Natural killer cell (primary cell): ENCODE results near the gene CGN. TPM values are rescaled to one million over a fixed set of nuclear protein-coding genes. Genes with fewer than 3 reads are reported as not detected.

Source experiments
- ATAC-seq, 3 donors: fragments of 150-1000 bp in 2 of 3; fragments of 200-7000 bp in 1 of 3; cut with Tn5 transposase; 1 replicate in 1 of 3; 2 replicates in 2 of 3; pipeline ENCODE4 v1.10.0; 2021; ENCODE audit warnings: mild to moderate bottlenecking in 2 of 3, moderate library complexity in 2 of 3
- DNase-seq, 2 donors: peaks; one replicate each; pipeline versions ENCODE4 v3.0.0 to v3.0.0-alpha.2; 2013 to 2021; ENCODE audit warnings: mixed read lengths in 1 of 2
- H3K27ac ChIP-seq: one replicate; pipeline ENCODE4 v1.5.1; 2013; ENCODE audit warnings: mild to moderate bottlenecking, low read length
- H3K27me3 ChIP-seq: one replicate; pipeline ENCODE4 v1.6.1; 2013; ENCODE audit warnings: low read length; ENCODE audit not compliant: control insufficient read depth, insufficient read depth
- H3K36me3 ChIP-seq: one replicate; pipeline ENCODE4 v1.6.1; 2013; ENCODE audit warnings: low read length; ENCODE audit not compliant: control insufficient read depth, insufficient read depth
- H3K4me1 ChIP-seq: one replicate; pipeline ENCODE4 v1.6.1; 2013; ENCODE audit warnings: low read length; ENCODE audit not compliant: control insufficient read depth, insufficient read depth
- H3K4me3 ChIP-seq: one replicate; pipeline ENCODE4 v1.5.1; 2013; ENCODE audit warnings: low read length
- H3K9me3 ChIP-seq: one replicate; pipeline ENCODE4 v1.6.1; 2013; ENCODE audit warnings: low read length; ENCODE audit not compliant: control insufficient read depth, insufficient read depth
- H3K27ac Mint-ChIP-seq, 2 donors: one replicate each; pipeline ENCODE4 v1.8.0; 2022; ENCODE audit warnings: mild to moderate bottlenecking in 2 of 2, mixed read lengths in 2 of 2, moderate library complexity in 1 of 2
- H3K27me3 Mint-ChIP-seq, 2 donors: one replicate each; pipeline ENCODE4 v1.8.0; 2022; ENCODE audit warnings: low read depth in 2 of 2, mixed read lengths in 2 of 2
- H3K36me3 Mint-ChIP-seq: one replicate; pipeline ENCODE4 v1.8.0; 2022; ENCODE audit warnings: mixed read lengths
- H3K4me1 Mint-ChIP-seq, 2 donors: one replicate each; pipeline ENCODE4 v1.8.0; 2022; ENCODE audit warnings: mixed read lengths in 2 of 2
- H3K4me3 Mint-ChIP-seq: one replicate; pipeline ENCODE4 v1.8.0; 2022; ENCODE audit warnings: mild to moderate bottlenecking, moderate library complexity, mixed read lengths
- H3K9me3 Mint-ChIP-seq, 2 donors: one replicate each; pipeline ENCODE4 v1.8.0; 2022; ENCODE audit warnings: mixed read lengths in 2 of 2
- whole genome bisulfite sequencing: methylation state at CpG from one replicate; pipeline ENCODE4 v1.1.7; 2013; ENCODE audit warnings: missing lambda C conversion rate; ENCODE audit not compliant: insufficient coverage; 5-methylcytosine and 5-hydroxymethylcytosine counted together
- intact Hi-C: fragments of 100-400 bp; cut with micrococcal nuclease; formaldehyde crosslinking; loops from one replicate; pipeline ENCODE4 v1.14.2; 2022
- total RNA-seq, 4 donors: library from RNA; stranded (reverse); fragments of 120-200 nt in 1 of 4; gene quantifications; one replicate each; pipeline versions ENCODE4 v1.2.3 to v1.2.4, GENCODE V29; 2013 to 2022
- TF ChIP-seq, protein P1 (sequence below): fragments of 200-600 bp; IDR thresholded peaks from one replicate; pipeline ENCODE4 v1.8.0; 2022; ENCODE audit warnings: antibody characterized with exemption

The CGN gene
- total RNA-seq, 3 donors from 2014 or later (not counting 1 experiment from before 2014, with no cell fraction given) = 0.07 to 0.80 TPM; not detected in 1

GRCh38 chr1:151472856-151473731 is 38.1 kb upstream of the CGN start:
- Histone ChIP-seq H3K27ac (no peak overlapping the region), H3K27me3 (no peaks in the 10 kb centered on the region), H3K9me3 (no peaks in the 10 kb centered on the region), H3K4me3 (peak overlapping the region; percentile 37), H3K4me1 (peaks cover 4% of the 10 kb centered on the region), H3K36me3 (no peaks in the 10 kb centered on the region)
- H3K9me3 Mint-ChIP-seq = no peaks in the 10 kb centered on the region
- peaks cover 5 to 12% of the 10 kb centered on the region in 2 donors for H3K4me1 Mint-ChIP-seq
- TF ChIP-seq, protein P1, sequence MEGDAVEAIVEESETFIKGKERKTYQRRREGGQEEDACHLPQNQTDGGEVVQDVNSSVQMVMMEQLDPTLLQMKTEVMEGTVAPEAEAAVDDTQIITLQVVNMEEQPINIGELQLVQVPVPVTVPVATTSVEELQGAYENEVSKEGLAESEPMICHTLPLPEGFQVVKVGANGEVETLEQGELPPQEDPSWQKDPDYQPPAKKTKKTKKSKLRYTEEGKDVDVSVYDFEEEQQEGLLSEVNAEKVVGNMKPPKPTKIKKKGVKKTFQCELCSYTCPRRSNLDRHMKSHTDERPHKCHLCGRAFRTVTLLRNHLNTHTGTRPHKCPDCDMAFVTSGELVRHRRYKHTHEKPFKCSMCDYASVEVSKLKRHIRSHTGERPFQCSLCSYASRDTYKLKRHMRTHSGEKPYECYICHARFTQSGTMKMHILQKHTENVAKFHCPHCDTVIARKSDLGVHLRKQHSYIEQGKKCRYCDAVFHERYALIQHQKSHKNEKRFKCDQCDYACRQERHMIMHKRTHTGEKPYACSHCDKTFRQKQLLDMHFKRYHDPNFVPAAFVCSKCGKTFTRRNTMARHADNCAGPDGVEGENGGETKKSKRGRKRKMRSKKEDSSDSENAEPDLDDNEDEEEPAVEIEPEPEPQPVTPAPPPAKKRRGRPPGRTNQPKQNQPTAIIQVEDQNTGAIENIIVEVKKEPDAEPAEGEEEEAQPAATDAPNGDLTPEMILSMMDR = no peak
- peaks cover 7 to 8% of the 10 kb centered on the region in 2 donors for H3K27me3 Mint-ChIP-seq
- WGBS = 10% methylated on average over 36 of the region's 36 CpGs
- peak overlapping the region; percentile 80 for H3K4me3 Mint-ChIP-seq
- ATAC-seq = peak in 2 of 3 donors; percentile 57 to 66
- intact Hi-C loops = no loop called here
- peak; percentile 19 to 55 for DNase-seq
- H3K36me3 Mint-ChIP-seq = no peaks in the 10 kb centered on the region
- H3K27ac Mint-ChIP-seq = peak overlapping the region; percentile 24 to 77

DNA sequence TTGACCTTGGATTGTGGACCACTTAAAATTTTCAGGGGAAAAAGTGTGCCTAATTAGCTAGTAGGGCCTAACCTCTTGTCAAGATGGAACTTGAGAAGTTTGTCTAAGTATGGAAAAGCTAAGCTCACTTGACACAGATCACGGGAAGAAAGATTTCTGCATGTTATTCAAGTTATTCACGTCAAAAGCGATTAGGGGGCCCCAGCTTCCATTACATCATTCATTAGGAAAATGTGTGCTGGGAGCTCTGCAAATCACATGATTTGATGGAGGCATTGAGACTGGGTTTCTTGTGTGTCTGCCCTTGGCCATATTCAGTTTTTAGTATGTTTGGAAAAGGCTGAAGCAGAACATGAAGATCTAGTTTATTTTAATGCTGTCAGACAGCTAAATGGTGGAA is 36.4 kb upstream of the CGN start:
- intact Hi-C loops = no loop called here
- no peaks in the 10 kb centered on the region for H3K36me3 ChIP-seq
- ATAC-seq (no peak), DNase-seq (no peak)
- TF ChIP-seq, protein P1 = no peak
- no peak overlapping the region for H3K4me3 ChIP-seq
- H3K27ac Mint-ChIP-seq = no peak overlapping the region
- H3K27me3 Mint-ChIP-seq = peaks cover 7 to 8% of the 10 kb centered on the region in 2 donors
- H3K4me1 Mint-ChIP-seq = peaks cover 5 to 12% of the 10 kb centered on the region in 2 donors
- H3K9me3 Mint-ChIP-seq = no peaks in the 10 kb centered on the region
- WGBS = 100% methylated on average over 3 of the region's 3 CpGs
- no peaks in the 10 kb centered on the region for H3K36me3 Mint-ChIP-seq
- H3K4me1 ChIP-seq = peaks cover 4% of the 10 kb centered on the region
- peak overlapping the region; percentile 80 for H3K4me3 Mint-ChIP-seq
- no peaks in the 10 kb centered on the region for H3K27me3 ChIP-seq
- no peaks in the 10 kb centered on the region for H3K9me3 ChIP-seq
- H3K27ac ChIP-seq = no peak overlapping the region

DNA sequence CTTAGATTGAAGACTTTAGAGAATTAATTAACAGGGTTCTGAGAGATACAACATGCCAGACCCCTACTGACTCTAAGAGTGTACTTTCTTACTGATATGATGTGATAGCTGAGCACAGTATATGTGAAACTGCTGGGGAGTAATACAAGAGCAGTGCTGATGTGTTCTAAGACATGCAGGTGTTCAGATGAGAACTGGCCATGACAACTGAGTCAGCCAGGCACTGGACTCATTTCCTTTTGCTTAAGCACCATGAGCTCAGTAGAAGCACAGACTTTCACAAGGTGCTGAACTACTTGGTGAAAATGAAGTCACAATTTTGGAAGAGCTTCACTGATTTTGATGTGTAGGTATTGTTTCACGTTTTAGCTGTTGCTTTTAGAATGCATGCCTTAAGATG is 36.0 kb upstream of the CGN start:
- no peak overlapping the region for H3K27ac Mint-ChIP-seq
- H3K27ac ChIP-seq = no peak overlapping the region
- peaks cover 5 to 12% of the 10 kb centered on the region in 2 donors for H3K4me1 Mint-ChIP-seq
- intact Hi-C loops = no loop called here
- no peaks in the 10 kb centered on the region for H3K36me3 Mint-ChIP-seq
- 100% methylated on average over 1 of the region's 1 CpG for WGBS
- H3K9me3 ChIP-seq = no peaks in the 10 kb centered on the region
- no peaks in the 10 kb centered on the region for H3K36me3 ChIP-seq
- H3K4me3 Mint-ChIP-seq = no peak overlapping the region
- H3K4me1 ChIP-seq = peaks cover 4% of the 10 kb centered on the region
- TF ChIP-seq, protein P1 = no peak
- H3K27me3 Mint-ChIP-seq = peaks cover 7 to 8% of the 10 kb centered on the region in 2 donors
- no peak for DNase-seq
- H3K27me3 ChIP-seq = no peaks in the 10 kb centered on the region
- no peaks in the 10 kb centered on the region for H3K9me3 Mint-ChIP-seq
- no peak for ATAC-seq
- H3K4me3 ChIP-seq = no peak overlapping the region
